OCI-LY3 (cell line): Measurements from ENCODE around the gene ANKZF1.

Experiments used
- H2AFZ ChIP-seq: fragments of 200-600, 300-600 bp; shearing (Covaris generic); 2 replicates; pipeline ENCODE4 v1.6.0; 2014; ENCODE audit warnings: antibody characterized with exemption, low read depth, low read length
- H3K27ac ChIP-seq: fragments of 200-600, 300-600 bp; sonication (generic); 2 replicates; pipeline ENCODE4 v1.5.1; 2014; ENCODE audit warnings: mild to moderate bottlenecking, low read length, moderate library complexity, mixed read lengths
- H3K27me3 ChIP-seq: fragments of 200-600, 300-600 bp; sonication (generic); 2 replicates; pipeline ENCODE4 v1.6.1; 2014; ENCODE audit warnings: low read depth, low read length, mixed read lengths
- H3K36me3 ChIP-seq: fragments of 200-600, 300-600 bp; sonication (generic); replicated peaks from 2 replicates; pipeline ENCODE3; 2014; ENCODE audit warnings: low read depth, low read length, mixed read lengths
- H3K4me1 ChIP-seq: fragments of 300-600, 200-600 bp; sonication (generic); 2 replicates; pipeline ENCODE4 v1.6.1; 2014; ENCODE audit warnings: low read length, mixed read lengths
- H3K4me2 ChIP-seq: fragments of 200-600, 300-600 bp; sonication (generic); 2 replicates; pipeline ENCODE4 v1.6.1; 2014; ENCODE audit warnings: low read length, mixed read lengths
- H3K4me3 ChIP-seq: fragments of 300-600, 200-600 bp; sonication (generic); 2 replicates; pipeline ENCODE4 v1.5.1; 2014; ENCODE audit warnings: antibody characterized with exemption, mild to moderate bottlenecking, low read length, moderate library complexity
- H3K79me2 ChIP-seq: fragments of 300-600, 200-600 bp; shearing (Covaris generic); 2 replicates; pipeline ENCODE4 v1.6.1; 2014; ENCODE audit warnings: mild to moderate bottlenecking, low read length, mixed read lengths
- H3K9ac ChIP-seq: fragments of 300-600, 200-600 bp; shearing (Covaris generic); 2 replicates; pipeline ENCODE4 v1.6.0; 2014; ENCODE audit warnings: mild to moderate bottlenecking, low read length, moderate library complexity
- H3K9me3 ChIP-seq: fragments of 200-600, 300-600 bp; shearing (Covaris generic); 2 replicates; pipeline ENCODE4 v1.6.1; 2014; ENCODE audit warnings: low read length, mixed read lengths; ENCODE audit not compliant: insufficient read depth
- H4K20me1 ChIP-seq: fragments of 200-600, 300-600 bp; sonication (generic); 2 replicates; pipeline ENCODE4 v1.6.1; 2016; ENCODE audit warnings: low read length, mixed read lengths; ENCODE audit not compliant: insufficient read depth
- EZH2phosphoT487 ChIP-seq: fragments of 200-600 bp; shearing (Covaris generic); IDR thresholded peaks from 2 replicates; pipeline ENCODE4 v1.6.1; 2018; ENCODE audit warnings: antibody characterized with exemption, mixed run types, low read depth
- TF ChIP-seq, protein P1 (sequence below): fragments of 200-600, 300-600 bp; sonication (generic); IDR thresholded peaks from 2 replicates; pipeline ENCODE4 v1.5.1; 2014; ENCODE audit warnings: antibody characterized with exemption, low read length, low read depth

Gene ANKZF1

DNA sequence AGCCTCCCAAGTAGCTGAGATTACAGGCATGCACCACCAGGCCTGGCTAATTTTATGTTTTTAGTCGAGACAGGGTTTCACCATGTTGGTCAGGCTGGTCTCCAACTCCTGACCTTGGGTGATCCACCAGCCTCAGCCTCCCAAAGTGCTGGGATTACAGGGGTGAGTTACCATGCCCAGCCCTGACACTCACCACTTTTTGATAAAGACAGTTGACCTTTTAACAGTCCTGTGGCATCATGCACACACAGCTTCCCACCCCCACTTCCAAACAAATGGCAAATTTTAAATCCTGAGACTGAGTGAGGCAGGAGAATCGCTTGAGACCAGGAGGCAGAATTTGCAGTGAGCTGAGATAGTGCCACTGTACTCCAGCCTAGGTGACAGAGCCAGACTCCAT lies 43.4 kb downstream of the ANKZF1 start:
- no peaks in the 10 kb centered on the region for H3K36me3 ChIP-seq
- H3K4me3 ChIP-seq = no peak overlapping the region
- H3K9ac ChIP-seq = no peak overlapping the region
- no peak overlapping the region for H3K4me2 ChIP-seq
- no peaks in the 10 kb centered on the region for H3K9me3 ChIP-seq
- H2AFZ ChIP-seq = no peak overlapping the region
- TF ChIP-seq EZH2phosphoT487 = no peak
- TF ChIP-seq, protein P1, sequence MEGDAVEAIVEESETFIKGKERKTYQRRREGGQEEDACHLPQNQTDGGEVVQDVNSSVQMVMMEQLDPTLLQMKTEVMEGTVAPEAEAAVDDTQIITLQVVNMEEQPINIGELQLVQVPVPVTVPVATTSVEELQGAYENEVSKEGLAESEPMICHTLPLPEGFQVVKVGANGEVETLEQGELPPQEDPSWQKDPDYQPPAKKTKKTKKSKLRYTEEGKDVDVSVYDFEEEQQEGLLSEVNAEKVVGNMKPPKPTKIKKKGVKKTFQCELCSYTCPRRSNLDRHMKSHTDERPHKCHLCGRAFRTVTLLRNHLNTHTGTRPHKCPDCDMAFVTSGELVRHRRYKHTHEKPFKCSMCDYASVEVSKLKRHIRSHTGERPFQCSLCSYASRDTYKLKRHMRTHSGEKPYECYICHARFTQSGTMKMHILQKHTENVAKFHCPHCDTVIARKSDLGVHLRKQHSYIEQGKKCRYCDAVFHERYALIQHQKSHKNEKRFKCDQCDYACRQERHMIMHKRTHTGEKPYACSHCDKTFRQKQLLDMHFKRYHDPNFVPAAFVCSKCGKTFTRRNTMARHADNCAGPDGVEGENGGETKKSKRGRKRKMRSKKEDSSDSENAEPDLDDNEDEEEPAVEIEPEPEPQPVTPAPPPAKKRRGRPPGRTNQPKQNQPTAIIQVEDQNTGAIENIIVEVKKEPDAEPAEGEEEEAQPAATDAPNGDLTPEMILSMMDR = no peak
- H3K79me2 ChIP-seq = no peaks in the 10 kb centered on the region
- no peak overlapping the region for H3K27ac ChIP-seq
- no peaks in the 10 kb centered on the region for H3K4me1 ChIP-seq
- no peaks in the 10 kb centered on the region for H4K20me1 ChIP-seq
- H3K27me3 ChIP-seq = no peaks in the 10 kb centered on the region

DNA sequence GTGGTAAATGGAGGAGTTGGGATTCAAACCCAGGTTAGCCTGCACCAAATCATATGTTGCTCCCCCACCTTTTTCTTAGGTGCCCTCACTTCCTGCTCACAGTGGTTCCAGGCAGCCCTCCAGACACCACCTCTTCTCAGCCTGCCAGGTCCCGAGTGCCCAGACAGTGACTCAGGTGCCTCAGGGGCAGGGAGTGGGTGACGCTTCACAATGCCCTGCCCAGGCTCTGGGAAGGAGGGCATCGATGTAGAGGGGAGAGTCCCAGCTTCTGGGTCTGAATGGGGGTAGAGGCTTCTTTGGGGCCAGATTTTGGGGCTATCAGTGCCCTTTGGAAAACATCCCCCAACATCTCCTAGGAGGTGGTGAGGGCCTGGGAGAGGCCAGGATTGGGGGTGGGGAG lies 44.3 kb downstream of the ANKZF1 start:
- peaks cover 8% of the 10 kb centered on the region for H3K4me1 ChIP-seq
- no peaks in the 10 kb centered on the region for H4K20me1 ChIP-seq
- H3K79me2 ChIP-seq = no peaks in the 10 kb centered on the region
- TF ChIP-seq, protein P1 = no peak
- no peak overlapping the region for H3K9ac ChIP-seq
- no peak overlapping the region for H3K4me2 ChIP-seq
- H3K36me3 ChIP-seq = no peaks in the 10 kb centered on the region
- H3K4me3 ChIP-seq = no peak overlapping the region
- H3K9me3 ChIP-seq = no peaks in the 10 kb centered on the region
- H3K27me3 ChIP-seq = no peaks in the 10 kb centered on the region
- no peak overlapping the region for H2AFZ ChIP-seq
- no peak overlapping the region for H3K27ac ChIP-seq

DNA sequence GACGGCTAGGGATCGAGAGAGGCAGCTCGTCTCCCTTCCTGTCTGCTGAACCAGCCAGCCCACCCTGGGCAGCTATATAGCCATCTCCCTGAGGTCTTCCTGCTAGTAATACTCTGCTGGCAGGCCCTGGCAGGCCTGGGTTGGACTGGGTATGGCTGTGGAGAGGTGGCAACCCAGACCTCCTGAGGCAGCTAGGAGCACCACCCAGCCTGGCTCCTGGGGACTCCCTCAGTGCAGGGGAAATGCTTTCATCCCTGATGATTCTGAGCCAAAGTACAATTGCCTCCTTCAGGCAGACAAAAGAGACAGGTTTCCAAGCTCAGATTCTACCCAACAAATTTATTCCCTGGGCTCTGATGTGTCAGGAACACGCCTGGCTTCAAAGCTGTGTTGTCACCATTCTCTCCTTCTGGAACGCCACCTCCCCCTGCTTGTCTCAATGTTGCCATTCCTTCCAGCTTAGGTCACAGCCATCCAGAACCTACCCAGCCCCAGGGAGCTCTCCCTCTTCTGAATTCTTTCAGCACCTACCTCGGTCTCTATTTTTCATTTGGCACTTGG lies 44.8 kb downstream of the ANKZF1 start:
- no peak overlapping the region for H3K9ac ChIP-seq
- H3K79me2 ChIP-seq = no peaks in the 10 kb centered on the region
- H4K20me1 ChIP-seq = no peaks in the 10 kb centered on the region
- no peak for TF ChIP-seq EZH2phosphoT487
- TF ChIP-seq, protein P1 = no peak
- no peak overlapping the region for H3K27ac ChIP-seq
- no peaks in the 10 kb centered on the region for H3K27me3 ChIP-seq
- H3K4me1 ChIP-seq = peaks cover 8% of the 10 kb centered on the region
- no peaks in the 10 kb centered on the region for H3K9me3 ChIP-seq
- H2AFZ ChIP-seq = no peak overlapping the region
- H3K4me2 ChIP-seq = no peak overlapping the region
- no peaks in the 10 kb centered on the region for H3K36me3 ChIP-seq
- H3K4me3 ChIP-seq = no peak overlapping the region

- TF ChIP-seq EZH2phosphoT487 = no peak
- TF ChIP-seq, protein P1 = peak; percentile 81
- H3K27me3 ChIP-seq = no peaks in the 10 kb centered on the region
- no peaks in the 10 kb centered on the region for H3K79me2 ChIP-seq
- H3K9ac ChIP-seq = peak overlapping the region; percentile 85
- peaks cover 11% of the 10 kb centered on the region for H3K4me1 ChIP-seq
- H3K4me2 ChIP-seq = peak overlapping the region; percentile 96
- peaks cover 3% of the 10 kb centered on the region for H3K36me3 ChIP-seq
- H4K20me1 ChIP-seq = no peaks in the 10 kb centered on the region
- peak overlapping the region; percentile 90 for H3K4me3 ChIP-seq
- H3K27ac ChIP-seq = peak overlapping the region; percentile 90
- H2AFZ ChIP-seq = peak overlapping the region; percentile 82
- no peaks in the 10 kb centered on the region for H3K9me3 ChIP-seq
Measured at GRCh38 chr2:219277703-219278654, 48.4 kb downstream of the ANKZF1 start.
